ENCODE data around the gene PAGR1. TPM values are rescaled to one million over a fixed set of nuclear protein-coding genes. Genes with fewer than 3 reads are reported as not detected.
A peak's percentile ranks its signal among the peaks of the same experiment; 100 is the strongest.

PAGR1 gene
- total and polyA plus RNA-seq, 2 of the 8 experiments (the other 6 are each of a cell fraction or from before 2014, with no cell fraction given), result 35.4 to 56.4 TPM

- H3K4me3 ChIP-seq (ENCODE audit: extremely low read depth in 1 of 4, insufficient read depth in 2 of 4, low read depth in 3 of 4, low read length in 4 of 4), result peak overlapping the region in 1 of 4 experiments; percentile 77; a peak in 1 of 8 replicates
- TF ChIP-seq SIN3A (conservative IDR thresholded peaks at IDR 0.05 in 1 of 2, IDR thresholded peaks at IDR 0.05 in 1 of 2; ENCODE audit: low read depth in 1 of 2, low read length in 2 of 2) (no peak), POU5F1 (IDR thresholded peaks at IDR 0.05; ENCODE audit: low read depth, low read length) (no peak), SRF (IDR thresholded peaks at IDR 0.05; ENCODE audit: low read depth, low read length) (no peak), MAFK (IDR thresholded peaks at IDR 0.05; ENCODE audit: low read depth, low read length) (no peak), TEAD4 (IDR thresholded peaks at IDR 0.05; ENCODE audit: low read depth, low read length) (peak; percentile 54; the same call in 1 of the 2 replicates), SIRT6 (IDR thresholded peaks at IDR 0.05; ENCODE audit: low read length) (no peak), CHD2 (IDR thresholded peaks at IDR 0.05; ENCODE audit: low read length) (no peak)
- peak overlapping the region in 1 of 4 experiments; percentile 30; a peak in 1 of 7 replicates for H3K9ac ChIP-seq (replicated peaks in 1 of 4; ENCODE audit: extremely low read depth in 1 of 4, low read depth in 3 of 4, low read length in 3 of 4)
- H3K79me2 ChIP-seq (ENCODE audit: control insufficient read depth in 1 of 2, insufficient read depth in 2 of 2, low read length in 2 of 2), result peaks cover 7 to 20% of the 10 kb centered on the region in 2 experiments
- H3K23ac ChIP-seq (ENCODE audit: insufficient read length), result no peak overlapping the region
- H3K36me3 ChIP-seq (ENCODE audit: control insufficient read depth in 2 of 4, insufficient read depth in 4 of 4, low read length in 3 of 4), result peaks cover 32 to 56% (median 40%) of the 10 kb centered on the region in 4 experiments
- H3K4me1 ChIP-seq (replicated peaks in 1 of 4; ENCODE audit: control insufficient read depth in 3 of 4, insufficient read depth in 4 of 4, low read length in 3 of 4), result peaks cover 0 to 23% (median 15%) of the 10 kb centered on the region in 4 experiments; a peak in 6 of 7 replicates
- no peak overlapping the region for H3K56ac ChIP-seq (replicated peaks; ENCODE audit: insufficient read length, low read depth, low read length)
- peak overlapping the region; percentile 69 to 94; a peak in 3 of 4 replicates for H3K4me2 ChIP-seq (ENCODE audit: insufficient read depth in 1 of 2, low read depth in 2 of 2, low read length in 2 of 2)
- no peak overlapping the region for H2AFZ ChIP-seq (ENCODE audit: low read length)
- DNase-seq (ENCODE audit: low read depth in 1 of 2, low spot score in 2 of 2) (no peak), FAIRE-seq (no peak)
- no peak overlapping the region for H4K91ac ChIP-seq (replicated peaks; ENCODE audit: insufficient read length, low read length)
- POLR2A ChIA-PET (ENCODE audit: partially characterized antibody), result interaction anchor here (0.6 to 6.5 kb wide), 22 partner anchors 9 to 1649 kb away, joined by 3 to 58 read pairs (median 4); partner anchors contain the start of genes ALDOA, KCTD13, KIF22 and MVP
- H2AK5ac ChIP-seq (ENCODE audit: low read depth, low read length), result peak overlapping the region; percentile 70; the same call in 1 of the 2 replicates
- H4K20me1 ChIP-seq (replicated peaks in 1 of 2; ENCODE audit: control insufficient read depth in 1 of 2, insufficient read depth in 2 of 2, low read length in 2 of 2), result peaks cover 8 to 17% of the 10 kb centered on the region in 2 experiments
- no peak overlapping the region for H3K4ac ChIP-seq (replicated peaks; ENCODE audit: insufficient read length, low read depth, low read length)
- H4K8ac ChIP-seq (ENCODE audit: extremely low read depth, insufficient read depth, low read length), result no peak overlapping the region; the same call in 1 of the 2 replicates
- H3K14ac ChIP-seq (ENCODE audit: insufficient read length), result no peak overlapping the region
- H2BK20ac ChIP-seq (ENCODE audit: low read length), result no peak overlapping the region
- no peaks in the 10 kb centered on the region for H3K79me1 ChIP-seq (ENCODE audit: low read depth, low read length)
- H3K23me2 ChIP-seq (ENCODE audit: low read depth, low read length), result peaks cover 13% of the 10 kb centered on the region; the same call in 1 of the 2 replicates
- no peaks in the 10 kb centered on the region for H3K9me3 ChIP-seq (ENCODE audit: insufficient read depth in 2 of 2, low read depth in 1 of 2, low read length in 1 of 2)
- no peak overlapping the region for H2BK120ac ChIP-seq (replicated peaks; ENCODE audit: low read depth, low read length)
- no peak overlapping the region for H4K5ac ChIP-seq (ENCODE audit: insufficient read length, low read depth, low read length)
- 88% methylated on average over 8 of the region's 8 CpGs; no CpG with 5 or more reads in 1 of the 2 experiments for WGBS, 2 experiments (ENCODE audit: extremely low coverage in 1 of 2, insufficient coverage in 1 of 2, insufficient read length in 1 of 2, insufficient replicate concordance in 2 of 2, low coverage in 1 of 2, low lambda C conversion rate in 2 of 2, missing lambda C conversion rate in 1 of 2)
- H3K18ac ChIP-seq (ENCODE audit: extremely low read depth, low read length), result no peak overlapping the region
- H2BK12ac ChIP-seq (ENCODE audit: low read depth, low read length), result no peak overlapping the region; the same call in 1 of the 2 replicates
- no peak overlapping the region for H2BK5ac ChIP-seq (ENCODE audit: low read depth, low read length)
- no peak overlapping the region for H2BK15ac ChIP-seq (ENCODE audit: low read length)
- H3K27ac ChIP-seq (ENCODE audit: low read depth, low read length), result no peak overlapping the region; the same call in 1 of the 2 replicates
- no peaks in the 10 kb centered on the region for H3K27me3 ChIP-seq (replicated peaks in 1 of 4; ENCODE audit: control insufficient read depth in 3 of 4, extremely low read depth in 1 of 4, insufficient read depth in 3 of 4, low read length in 3 of 4)
- CTCF ChIA-PET (ENCODE audit: partially characterized antibody), result interaction anchor here (0.5 to 2.8 kb wide), 15 partner anchors 11 to 945 kb away, joined by 3 to 15 read pairs (median 4); partner anchors contain the start of genes KIF22, PAGR1 and TLCD3B
Observed at GRCh38 chr16:29804020-29804419, 11.9 kb upstream of the PAGR1 start.
